ENCODE data around the gene PRRG4.
"Not testable (repeated sequence)": the region's sequence is repeated elsewhere in the genome, so short reads cannot be mapped to it uniquely, and the experiment has no call there.

PRRG4 gene

GRCh38 chr11:32887707-32888383 is 58.1 kb downstream of the PRRG4 start:
- DNase-seq = not testable (repeated sequence)

GRCh38 chr11:32888384-32888710 is 58.6 kb downstream of the PRRG4 start:
- not testable (repeated sequence) for DNase-seq

GRCh38 chr11:32888805-32889204 is 59.1 kb downstream of the PRRG4 start:
- no peak for DNase-seq

GRCh38 chr11:32890843-32891656 is 61.3 kb downstream of the PRRG4 start:
- peak; percentile 75 for DNase-seq

GRCh38 chr11:32891657-32892354 is 62.1 kb downstream of the PRRG4 start:
- peak; percentile 75 for DNase-seq

GRCh38 chr11:32892355-32893092 is 62.8 kb downstream of the PRRG4 start, which contains the start of gene QSER1:
TSS of gene QSER1 (plus strand) at chr11:32892811. CDS start at chr11:32893126, 315 bp downstream.
- DNase-seq = no peak

GRCh38 chr11:32893093-32893342 is 63.3 kb downstream of the PRRG4 start:
- no peak for DNase-seq

- no peak for DNase-seq
These were observed 63.8 kb downstream of the PRRG4 start for GRCh38 chr11:32893343-32894148.

- DNase-seq = peak; percentile 56
These were observed 64.6 kb downstream of the PRRG4 start for GRCh38 chr11:32894149-32894827.

GRCh38 chr11:32894921-32895320 is 65.2 kb downstream of the PRRG4 start:
- DNase-seq = no peak

- DNase-seq = no peak
These were observed 65.7 kb downstream of the PRRG4 start for GRCh38 chr11:32895471-32895870.

- no peak for DNase-seq
These were observed 67.4 kb downstream of the PRRG4 start for GRCh38 chr11:32897103-32897502.

GRCh38 chr11:32899438-32899837 is 69.7 kb downstream of the PRRG4 start:
- no peak for DNase-seq

GRCh38 chr11:32902089-32902665 is 72.5 kb downstream of the PRRG4 start:
- DNase-seq = no peak

GRCh38 chr11:32905028-32905667 is 75.4 kb downstream of the PRRG4 start:
- no peak for DNase-seq

Data from SHP77 treated with DMSO at 0.1 percent for 48 hours (cell line).